HEK293 (cell line): ENCODE data around the gene FREM3.

Experiments used
- CTCF ChIA-PET: fragments of 350-600 bp; formaldehyde crosslinking; extraction: SDS; loops from one replicate; lab custom pipeline; 2021; ENCODE audit warnings: antibody characterized with exemption; lab: Yijun Ruan, JAX
- POLR2A ChIA-PET: fragments of 300-600 bp; formaldehyde crosslinking; extraction: SDS; loops from one replicate; lab custom pipeline; 2020; ENCODE audit warnings: antibody characterized with exemption, inconsistent platforms; lab: Yijun Ruan, JAX
- H3K27ac ChIP-seq: fragments of 200-500 bp; sonication (Bioruptor generic); 2 replicates; pipeline ENCODE4 v1.5.1; 2014; ENCODE audit warnings: low read depth, low read length, control low read depth, inconsistent platforms; ENCODE audit errors: extremely low read depth
- H3K36me3 ChIP-seq, 2 experiments: fragments of 200-500 bp in 1 of 2; sonication (Bioruptor generic) in 1 of 2; 1 replicate in 1 of 2; 2 replicates in 1 of 2; pipeline ENCODE4 v1.5.1; 2014 to 2017; ENCODE audit warnings: inconsistent platforms in 2 of 2, low read length in 2 of 2; ENCODE audit not compliant: control insufficient read depth in 2 of 2, insufficient read depth in 1 of 2
- H3K4me1 ChIP-seq: fragments of 200-500 bp; sonication (Bioruptor generic); 2 replicates; pipeline ENCODE4 v1.5.1; 2014; ENCODE audit warnings: mild to moderate bottlenecking, low read length, inconsistent platforms; ENCODE audit not compliant: control insufficient read depth, insufficient read depth
- H3K4me3 ChIP-seq: 2 replicates; pipeline ENCODE4 v1.5.1; 2011; ENCODE audit warnings: low read depth, mild to moderate bottlenecking, control low read depth, low read length, moderate library complexity
- H3K9me3 ChIP-seq: fragments of 200-500 bp; sonication (Bioruptor generic); 2 replicates; pipeline ENCODE4 v1.5.1; 2014; ENCODE audit warnings: low read depth, low read length, inconsistent platforms; ENCODE audit not compliant: control insufficient read depth, insufficient read depth
- GLIS2 ChIP-seq: fragments of 450-650 bp; formaldehyde crosslinking; IDR thresholded peaks from 2 replicates; pipeline ENCODE4 v1.5.1; 2016; ENCODE audit warnings: missing biosample characterization, missing genetic modification characterization
- HOXA7 ChIP-seq: sonication (generic); formaldehyde crosslinking; IDR thresholded peaks from 2 replicates; pipeline ENCODE4 v1.8.1; 2022; ENCODE audit warnings: missing genetic modification reagents, borderline replicate concordance
- INSM2 ChIP-seq: fragments of 450-650 bp; formaldehyde crosslinking; IDR thresholded peaks from 2 replicates; pipeline ENCODE4 v1.5.1; 2016; ENCODE audit warnings: missing biosample characterization, missing genetic modification characterization
- MEIS1 ChIP-seq: sonication (generic); formaldehyde crosslinking; IDR thresholded peaks from 2 replicates; pipeline ENCODE4 v1.8.1; 2022; ENCODE audit warnings: missing genetic modification reagents, mild to moderate bottlenecking, borderline replicate concordance
- SP7 ChIP-seq: fragments of 450-650 bp; formaldehyde crosslinking; IDR thresholded peaks from 2 replicates; pipeline ENCODE4 v1.5.1; 2016; ENCODE audit warnings: missing biosample characterization, missing genetic modification characterization
- ZBTB17 ChIP-seq: fragments of 450-650 bp; formaldehyde crosslinking; IDR thresholded peaks from 2 replicates; pipeline ENCODE4 v1.5.1; 2016; ENCODE audit warnings: missing biosample characterization, missing genetic modification characterization
- ZBTB21 ChIP-seq: fragments of 450-650 bp; formaldehyde crosslinking; IDR thresholded peaks from 2 replicates; pipeline ENCODE4 v1.5.1; 2017; ENCODE audit warnings: missing biosample characterization, missing genetic modification characterization
- ZEB2 ChIP-seq: fragments of 450-650 bp; formaldehyde crosslinking; IDR thresholded peaks from 2 replicates; pipeline ENCODE4 v1.5.1; 2016; ENCODE audit warnings: missing biosample characterization, missing genetic modification characterization
- ZFP69B ChIP-seq: fragments of 450-650 bp; formaldehyde crosslinking; IDR thresholded peaks from 2 replicates; pipeline ENCODE4 v1.5.1; 2016; ENCODE audit warnings: missing biosample characterization, missing genetic modification characterization
- ZNF140 ChIP-seq: fragments of 450-650 bp; formaldehyde crosslinking; IDR thresholded peaks from 2 replicates; pipeline ENCODE4 v1.5.1; 2016; ENCODE audit warnings: missing biosample characterization, missing genetic modification characterization
- ZNF146 ChIP-seq: fragments of 450-650 bp; formaldehyde crosslinking; IDR thresholded peaks from 2 replicates; pipeline ENCODE4 v1.5.1; 2016; ENCODE audit warnings: missing biosample characterization, missing genetic modification characterization
- ZNF221 ChIP-seq: fragments of 450-650 bp; formaldehyde crosslinking; IDR thresholded peaks from 2 replicates; pipeline ENCODE4 v1.5.1; 2017; ENCODE audit warnings: missing biosample characterization, missing genetic modification characterization, borderline replicate concordance
- ZNF23 ChIP-seq: fragments of 450-650 bp; formaldehyde crosslinking; IDR thresholded peaks from 2 replicates; pipeline ENCODE4 v1.5.1; 2016; ENCODE audit warnings: missing biosample characterization, missing genetic modification characterization, borderline replicate concordance
- ZNF302 ChIP-seq: fragments of 450-650 bp; formaldehyde crosslinking; IDR thresholded peaks from 2 replicates; pipeline ENCODE4 v1.5.1; 2016; ENCODE audit warnings: missing biosample characterization, missing genetic modification characterization, low read depth
- ZNF423 ChIP-seq: fragments of 450-650 bp; formaldehyde crosslinking; IDR thresholded peaks from 2 replicates; pipeline ENCODE4 v1.5.1; 2016; ENCODE audit warnings: missing biosample characterization, missing genetic modification characterization
- ZNF48 ChIP-seq: fragments of 450-650 bp; formaldehyde crosslinking; IDR thresholded peaks from 2 replicates; pipeline ENCODE4 v1.5.1; 2016; ENCODE audit warnings: missing biosample characterization, missing genetic modification characterization
- ZNF521 ChIP-seq: fragments of 450-650 bp; formaldehyde crosslinking; IDR thresholded peaks from 2 replicates; pipeline ENCODE4 v1.5.1; 2017; ENCODE audit warnings: missing biosample characterization, mild to moderate bottlenecking, missing genetic modification characterization
- ZNF660 ChIP-seq: fragments of 450-650 bp; IDR thresholded peaks from 2 replicates; pipeline ENCODE4 v1.5.1; 2018; ENCODE audit warnings: missing biosample characterization, mild to moderate bottlenecking, missing genetic modification characterization
- ZNF677 ChIP-seq: fragments of 450-650 bp; IDR thresholded peaks from 2 replicates; pipeline ENCODE4 v1.5.0; 2018; ENCODE audit warnings: missing biosample characterization, mild to moderate bottlenecking, missing genetic modification characterization, moderate library complexity
- ZNF747 ChIP-seq: fragments of 450-650 bp; formaldehyde crosslinking; IDR thresholded peaks from 2 replicates; pipeline ENCODE4 v1.5.1; 2016; ENCODE audit warnings: missing biosample characterization, missing genetic modification characterization
- ZNF776 ChIP-seq: fragments of 450-650 bp; formaldehyde crosslinking; IDR thresholded peaks from 2 replicates; pipeline ENCODE4 v1.5.0; 2017; ENCODE audit warnings: missing biosample characterization, missing genetic modification characterization, borderline replicate concordance
- ZNF843 ChIP-seq: fragments of 450-650 bp; formaldehyde crosslinking; IDR thresholded peaks from 2 replicates; pipeline ENCODE4 v1.5.1; 2016; ENCODE audit warnings: missing biosample characterization, missing genetic modification characterization
- ZSCAN23 ChIP-seq: fragments of 450-650 bp; formaldehyde crosslinking; IDR thresholded peaks from 2 replicates; pipeline ENCODE4 v1.5.1; 2016; ENCODE audit warnings: missing biosample characterization, missing genetic modification characterization
- ZSCAN4 ChIP-seq: fragments of 450-650 bp; formaldehyde crosslinking; IDR thresholded peaks from 2 replicates; pipeline ENCODE4 v1.5.1; 2017; ENCODE audit warnings: missing biosample characterization, missing genetic modification characterization
- TF ChIP-seq, protein P1 (sequence below): fragments of 450-650 bp; formaldehyde crosslinking; IDR thresholded peaks from 2 replicates; pipeline ENCODE4 v1.5.1; 2016; ENCODE audit warnings: missing biosample characterization, missing genetic modification characterization
- TF ChIP-seq, protein P2 (sequence below): fragments of 450-650 bp; formaldehyde crosslinking; IDR thresholded peaks from 2 replicates; pipeline ENCODE4 v1.5.1; 2017; ENCODE audit warnings: missing biosample characterization, missing genetic modification characterization

The FREM3 gene

GRCh38 chr4:143616771-143617170 lies 83.7 kb downstream of the FREM3 start:
- Histone ChIP-seq H3K36me3 (no peaks in the 10 kb centered on the region), H3K4me1 (no peaks in the 10 kb centered on the region), H3K27ac (no peak overlapping the region), H3K9me3 (no peaks in the 10 kb centered on the region), H3K4me3 (no peak overlapping the region)
- ChIA-PET POLR2A (no interaction called here), CTCF (no interaction called here)
- TF ChIP-seq ZNF23 (tag by site-specific recombination) (no peak), ZEB2 (no peak), ZSCAN23 (tag by site-specific recombination) (no peak), ZNF140 (tag by site-specific recombination) (no peak), ZNF747 (tag by site-specific recombination) (no peak), ZNF677 (tag by site-specific recombination) (no peak), GLIS2 (tag by site-specific recombination) (no peak), ZFP69B (tag by site-specific recombination) (no peak), SP7 (no peak)
- TF ChIP-seq, protein P1, sequence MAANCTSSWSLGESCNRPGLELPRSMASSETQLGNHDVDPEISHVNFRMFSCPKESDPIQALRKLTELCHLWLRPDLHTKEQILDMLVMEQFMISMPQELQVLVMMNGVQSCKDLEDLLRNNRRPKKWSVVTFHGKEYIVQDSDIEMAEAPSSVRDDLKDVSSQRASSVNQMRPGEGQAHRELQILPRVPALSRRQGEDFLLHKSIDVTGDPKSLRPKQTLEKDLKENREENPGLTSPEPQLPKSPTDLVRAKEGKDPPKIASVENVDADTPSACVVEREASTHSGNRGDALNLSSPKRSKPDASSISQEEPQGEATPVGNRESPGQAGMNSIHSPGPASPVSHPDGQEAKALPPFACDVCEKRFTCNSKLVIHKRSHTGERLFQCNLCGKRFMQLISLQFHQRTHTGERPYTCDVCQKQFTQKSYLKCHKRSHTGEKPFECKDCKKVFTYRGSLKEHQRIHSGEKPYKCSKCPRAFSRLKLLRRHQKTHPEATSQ (tag by site-specific recombination), result no peak

DNA sequence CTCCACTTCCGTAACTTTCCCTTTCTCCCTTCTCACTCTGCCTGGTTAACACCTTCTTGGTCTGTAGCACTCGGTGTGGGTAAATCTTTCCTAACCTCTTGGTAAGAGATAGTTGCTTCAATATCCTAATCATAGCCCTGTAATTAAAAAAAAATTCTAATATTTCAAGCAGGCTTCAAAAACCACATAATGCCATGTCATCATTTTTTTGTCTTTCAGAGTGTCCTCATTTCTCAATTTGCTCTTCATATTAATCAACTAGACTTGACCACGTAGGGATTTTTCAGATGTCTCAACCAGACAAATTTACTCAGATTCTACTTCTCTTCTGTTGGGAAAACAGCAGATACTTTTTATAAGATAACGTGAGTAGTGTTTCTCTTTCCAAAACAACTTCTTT lies 91.0 kb downstream of the FREM3 start:
- Histone ChIP-seq H3K4me1 (no peaks in the 10 kb centered on the region), H3K36me3 (no peaks in the 10 kb centered on the region), H3K27ac (no peak overlapping the region), H3K4me3 (no peak overlapping the region), H3K9me3 (no peaks in the 10 kb centered on the region)
- ChIA-PET CTCF (no interaction called here), POLR2A (no interaction called here)
- TF ChIP-seq MEIS1 (CRISPR knock-in tag) (no peak), INSM2 (no peak)

GRCh38 chr4:143606480-143606879 lies 94.0 kb downstream of the FREM3 start:
- POLR2A ChIA-PET, result no interaction called here

More at GRCh38 chr4:143606480-143606879, 94.0 kb downstream of the FREM3 start:
- no peak overlapping the region for H3K4me3 ChIP-seq
- TF ChIP-seq ZNF221 (no peak), ZBTB17 (tag by site-specific recombination) (no peak), ZNF677 (tag by site-specific recombination) (no peak), ZNF776 (tag by site-specific recombination) (no peak), ZNF843 (tag by site-specific recombination) (no peak), ZBTB21 (tag by site-specific recombination) (no peak), HOXA7 (CRISPR knock-in tag) (no peak), ZSCAN4 (tag by site-specific recombination) (no peak), ZNF48 (tag by site-specific recombination) (no peak), ZNF423 (tag by site-specific recombination) (no peak), ZNF146 (tag by site-specific recombination) (no peak), ZNF302 (no peak), GLIS2 (tag by site-specific recombination) (no peak), ZNF660 (no peak), ZNF521 (tag by site-specific recombination) (no peak)
- TF ChIP-seq, protein P2, sequence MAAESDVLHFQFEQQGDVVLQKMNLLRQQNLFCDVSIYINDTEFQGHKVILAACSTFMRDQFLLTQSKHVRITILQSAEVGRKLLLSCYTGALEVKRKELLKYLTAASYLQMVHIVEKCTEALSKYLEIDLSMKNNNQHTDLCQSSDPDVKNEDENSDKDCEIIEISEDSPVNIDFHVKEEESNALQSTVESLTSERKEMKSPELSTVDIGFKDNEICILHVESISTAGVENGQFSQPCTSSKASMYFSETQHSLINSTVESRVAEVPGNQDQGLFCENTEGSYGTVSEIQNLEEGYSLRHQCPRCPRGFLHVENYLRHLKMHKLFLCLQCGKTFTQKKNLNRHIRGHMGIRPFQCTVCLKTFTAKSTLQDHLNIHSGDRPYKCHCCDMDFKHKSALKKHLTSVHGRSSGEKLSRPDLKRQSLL (tag by site-specific recombination), result no peak
- no peak overlapping the region for H3K27ac ChIP-seq
- no peaks in the 10 kb centered on the region for H3K4me1 ChIP-seq
- CTCF ChIA-PET, result no interaction called here
- H3K36me3 ChIP-seq, result no peaks in the 10 kb centered on the region
- no peaks in the 10 kb centered on the region for H3K9me3 ChIP-seq
